ENCODE data around the gene DBR1.

DNA sequence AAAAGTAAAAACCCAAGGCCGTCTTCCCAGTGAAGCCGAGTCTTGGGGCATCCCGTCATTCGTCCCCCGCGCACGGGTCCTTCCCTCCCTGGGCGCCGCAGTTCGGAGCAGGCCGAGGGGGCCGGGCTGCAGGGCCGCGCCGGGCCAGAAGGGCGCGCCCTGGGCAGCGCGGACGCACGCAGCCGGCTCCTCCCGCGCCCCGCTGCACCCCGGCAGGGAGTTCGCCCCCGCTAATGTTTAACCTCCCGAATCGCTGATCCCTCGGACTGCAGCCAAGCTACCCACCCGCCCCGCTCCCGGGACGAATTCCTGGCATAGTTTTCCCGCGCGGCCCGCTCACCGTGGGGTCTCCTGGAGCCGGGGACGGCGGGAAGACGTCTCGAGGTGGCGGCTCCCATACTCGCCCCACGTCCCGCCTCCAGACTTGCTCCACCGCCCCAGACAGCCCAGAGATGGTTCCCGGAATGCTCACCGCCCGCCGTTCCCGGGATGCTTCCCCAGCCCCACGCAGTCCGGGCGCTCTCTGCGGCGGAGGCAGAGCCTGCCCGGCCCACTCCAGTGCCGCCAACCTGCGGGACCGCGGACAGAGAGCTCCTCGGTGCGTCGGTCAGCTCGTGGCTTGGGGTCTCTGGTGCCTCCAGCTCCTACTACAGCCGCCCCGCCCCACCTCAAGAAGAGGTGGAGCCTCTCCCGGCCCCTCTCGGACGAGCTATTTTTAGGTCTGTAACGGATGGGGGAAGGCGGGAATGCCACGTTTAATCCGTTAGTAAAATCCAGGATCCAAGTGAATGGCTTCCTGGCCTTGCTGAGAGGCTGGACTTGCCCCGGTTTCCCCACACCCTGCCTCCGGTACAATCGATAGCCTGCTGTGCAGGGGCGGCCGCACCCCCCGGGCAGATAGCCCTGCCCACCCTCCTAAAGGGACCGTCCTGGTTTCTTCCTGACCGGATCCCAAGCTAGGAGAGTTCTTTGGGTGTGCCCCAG lies 59.4 kb downstream of the DBR1 start, which contains the start of gene DZIP1L:
- TF ChIP-seq RFX5 (IDR thresholded peaks at IDR 0.05; ENCODE audit: low read depth, low read length) (no peak), HNRNPLL (IDR thresholded peaks at IDR 0.05; ENCODE audit: low read depth, low read length, poor library complexity, severe bottlenecking) (peak; percentile 34), SMARCE1 (IDR thresholded peaks at IDR 0.05) (no peak), POLR2H (tag; IDR thresholded peaks at IDR 0.05; ENCODE audit: low read depth) (no peak), ARID2 (IDR thresholded peaks at IDR 0.05) (no peak), MEIS2 (IDR thresholded peaks at IDR 0.05; ENCODE audit: partially characterized antibody) (no peak)
- TF ChIP-seq, protein P1, sequence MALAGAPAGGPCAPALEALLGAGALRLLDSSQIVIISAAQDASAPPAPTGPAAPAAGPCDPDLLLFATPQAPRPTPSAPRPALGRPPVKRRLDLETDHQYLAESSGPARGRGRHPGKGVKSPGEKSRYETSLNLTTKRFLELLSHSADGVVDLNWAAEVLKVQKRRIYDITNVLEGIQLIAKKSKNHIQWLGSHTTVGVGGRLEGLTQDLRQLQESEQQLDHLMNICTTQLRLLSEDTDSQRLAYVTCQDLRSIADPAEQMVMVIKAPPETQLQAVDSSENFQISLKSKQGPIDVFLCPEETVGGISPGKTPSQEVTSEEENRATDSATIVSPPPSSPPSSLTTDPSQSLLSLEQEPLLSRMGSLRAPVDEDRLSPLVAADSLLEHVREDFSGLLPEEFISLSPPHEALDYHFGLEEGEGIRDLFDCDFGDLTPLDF (CRISPR knock-in tag; IDR thresholded peaks at IDR 0.05): no peak

Data from K562 (cell line).